ENCODE data around the gene GABRQ. TPM values are rescaled to one million over a fixed set of nuclear protein-coding genes. Genes with fewer than 3 reads are reported as not detected.

Gene GABRQ
- total and polyA plus RNA-seq, 2 of the 13 experiments (the other 11 are each of a cell fraction or from before 2014, with no cell fraction given), result not detected

DNA sequence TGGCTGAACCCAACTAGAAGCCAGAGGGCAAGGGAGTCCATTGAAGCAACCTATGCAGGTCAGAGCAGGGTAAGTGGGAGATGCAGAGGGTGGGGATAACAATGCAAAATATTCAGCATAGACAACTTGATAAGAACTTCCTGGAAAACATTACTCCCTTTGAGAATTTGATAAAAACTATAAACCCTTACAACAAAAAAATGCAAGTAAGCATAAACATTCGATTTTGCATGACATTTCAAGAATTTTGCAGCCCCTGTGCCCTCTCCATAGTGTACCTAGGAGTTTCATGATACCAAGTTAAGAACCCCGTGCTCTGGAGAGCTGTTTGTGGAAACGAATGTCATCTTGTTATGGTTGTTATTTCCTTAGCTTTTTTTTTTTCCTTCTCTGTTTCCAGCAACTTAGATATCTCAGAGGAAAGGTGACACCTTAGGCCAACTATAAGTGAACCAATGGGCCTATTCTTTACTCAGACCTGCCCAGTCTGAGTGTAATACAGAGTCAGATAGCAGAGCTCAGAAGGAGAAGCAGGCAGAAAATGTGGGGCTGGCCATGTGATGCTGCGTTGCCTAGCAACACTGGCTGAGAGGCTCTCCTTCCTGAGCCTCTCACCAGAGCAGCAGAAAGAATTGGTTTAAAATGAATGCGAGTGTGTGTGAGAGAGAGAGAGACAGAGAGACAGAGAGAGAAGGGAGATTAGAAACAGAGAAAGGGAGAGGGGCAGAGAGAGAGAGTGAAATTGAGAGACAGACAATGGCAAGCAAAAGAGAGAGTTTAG, 36.7 kb upstream of the GABRQ start (continued):
- TF ChIP-seq, protein P1, sequence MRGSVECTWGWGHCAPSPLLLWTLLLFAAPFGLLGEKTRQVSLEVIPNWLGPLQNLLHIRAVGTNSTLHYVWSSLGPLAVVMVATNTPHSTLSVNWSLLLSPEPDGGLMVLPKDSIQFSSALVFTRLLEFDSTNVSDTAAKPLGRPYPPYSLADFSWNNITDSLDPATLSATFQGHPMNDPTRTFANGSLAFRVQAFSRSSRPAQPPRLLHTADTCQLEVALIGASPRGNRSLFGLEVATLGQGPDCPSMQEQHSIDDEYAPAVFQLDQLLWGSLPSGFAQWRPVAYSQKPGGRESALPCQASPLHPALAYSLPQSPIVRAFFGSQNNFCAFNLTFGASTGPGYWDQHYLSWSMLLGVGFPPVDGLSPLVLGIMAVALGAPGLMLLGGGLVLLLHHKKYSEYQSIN (CRISPR knock-in tag; IDR thresholded peaks at IDR 0.05; ENCODE audit: borderline replicate concordance), result no peak
- TF ChIP-seq ZZZ3 (CRISPR knock-in tag; IDR thresholded peaks at IDR 0.05; ENCODE audit: borderline replicate concordance), result no peak
- TF ChIP-seq, protein P2, sequence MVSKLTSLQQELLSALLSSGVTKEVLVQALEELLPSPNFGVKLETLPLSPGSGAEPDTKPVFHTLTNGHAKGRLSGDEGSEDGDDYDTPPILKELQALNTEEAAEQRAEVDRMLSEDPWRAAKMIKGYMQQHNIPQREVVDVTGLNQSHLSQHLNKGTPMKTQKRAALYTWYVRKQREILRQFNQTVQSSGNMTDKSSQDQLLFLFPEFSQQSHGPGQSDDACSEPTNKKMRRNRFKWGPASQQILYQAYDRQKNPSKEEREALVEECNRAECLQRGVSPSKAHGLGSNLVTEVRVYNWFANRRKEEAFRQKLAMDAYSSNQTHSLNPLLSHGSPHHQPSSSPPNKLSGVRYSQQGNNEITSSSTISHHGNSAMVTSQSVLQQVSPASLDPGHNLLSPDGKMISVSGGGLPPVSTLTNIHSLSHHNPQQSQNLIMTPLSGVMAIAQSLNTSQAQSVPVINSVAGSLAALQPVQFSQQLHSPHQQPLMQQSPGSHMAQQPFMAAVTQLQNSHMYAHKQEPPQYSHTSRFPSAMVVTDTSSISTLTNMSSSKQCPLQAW (CRISPR knock-in tag; IDR thresholded peaks at IDR 0.05), result no peak
- peak; percentile 30; the same call in 1 of the 2 replicates for TF ChIP-seq MAFF (IDR thresholded peaks at IDR 0.05; ENCODE audit: low read depth, low read length)

DNA sequence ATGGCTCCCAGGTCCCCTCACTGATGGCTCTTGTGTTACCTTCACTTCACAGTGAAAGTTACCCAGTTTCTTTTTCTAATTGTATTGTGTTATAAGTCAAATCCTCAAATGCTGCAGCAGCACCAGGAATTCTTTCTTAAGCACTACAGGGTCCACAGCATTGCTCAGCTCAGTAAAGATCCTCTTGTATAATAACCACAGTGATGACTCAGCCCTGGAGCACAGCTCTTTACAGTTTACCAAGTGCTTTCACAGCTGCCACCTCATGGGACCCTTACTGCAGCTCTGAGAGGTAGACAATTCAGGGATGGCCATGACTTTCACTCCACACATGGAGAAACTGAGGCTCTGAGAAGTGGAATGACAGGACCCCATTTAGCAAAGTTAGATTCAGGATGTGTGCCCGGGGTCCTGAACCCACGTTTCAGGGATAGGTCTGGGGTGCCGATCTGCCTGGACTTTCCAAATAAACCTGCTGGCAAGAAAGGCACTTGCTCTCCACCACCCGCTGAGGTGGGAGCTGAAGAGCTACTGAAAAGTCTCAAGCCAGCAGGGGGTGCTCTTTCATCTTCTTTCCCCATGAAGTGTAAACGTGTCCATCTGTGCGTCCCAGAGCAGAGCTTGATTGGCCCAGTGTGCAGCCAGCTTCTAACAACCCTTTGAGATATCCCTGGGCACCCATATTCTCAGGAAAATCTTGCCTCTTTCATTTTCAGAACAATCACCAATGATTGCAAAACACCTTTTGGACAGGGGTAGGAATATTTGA, 35.7 kb upstream of the GABRQ start:
- ChIA-PET CTCF (ENCODE audit: low intra/inter-chr PET ratio, low total read pairs) (no interaction called here), POLR2A (no interaction called here)
- FAIRE-seq (no peak), ATAC-seq (no peak), DNase-seq (ENCODE audit: low spot score) (peak; percentile 1)
- no peaks in the 10 kb centered on the region for H4K20me1 ChIP-seq (ENCODE audit: insufficient read depth, low read length)
- in situ Hi-C loops (cut with HindIII; ENCODE audit: extremely low pct_ligation_motif_present, low pct_unique_long_range_greater_than_20kb) (no loop called here), intact Hi-C loops (cut with micrococcal nuclease; ENCODE audit: unreplicated experiment) (no loop called here)
- BruUV-seq (replicated peaks), result no TSS peak
- no peak overlapping the region for H3K9ac ChIP-seq (ENCODE audit: insufficient read depth, low read depth, low read length)
- no peak overlapping the region for H3K4me3 ChIP-seq (replicated peaks in 1 of 3; ENCODE audit: insufficient read depth in 1 of 3, low read depth in 2 of 3, low read length in 3 of 3)
- 8% methylated on average over 2 of the region's 6 CpGs for WGBS (ENCODE audit: low lambda C conversion rate)
- H3K27ac ChIP-seq (ENCODE audit: extremely low read length, insufficient read depth, low read length), result no peak overlapping the region
- no peak overlapping the region for H3K4me2 ChIP-seq (ENCODE audit: low read depth, low read length)
- no peaks in the 10 kb centered on the region for H3K36me3 ChIP-seq (replicated peaks in 1 of 2; ENCODE audit: control insufficient read depth in 1 of 2, insufficient read depth in 2 of 2, low read length in 2 of 2)
- H3K9me3 ChIP-seq (ENCODE audit: low read length), result no peaks in the 10 kb centered on the region
- H3K4me1 ChIP-seq (ENCODE audit: insufficient read depth, low read length), result no peaks in the 10 kb centered on the region
- no peaks in the 10 kb centered on the region for H3K27me3 ChIP-seq (ENCODE audit: control insufficient read depth in 1 of 2, insufficient read depth in 2 of 2, low read length in 2 of 2)
- H3K79me2 ChIP-seq (ENCODE audit: insufficient read depth, low read length), result no peaks in the 10 kb centered on the region
- H2AFZ ChIP-seq (ENCODE audit: low read length), result no peak overlapping the region
- no peak for TF ChIP-seq REXO4 (CRISPR knock-in tag; IDR thresholded peaks at IDR 0.05; ENCODE audit: borderline replicate concordance)
- no peak for TF ChIP-seq ZNF747 (CRISPR knock-in tag; IDR thresholded peaks at IDR 0.05; ENCODE audit: borderline replicate concordance)
